ENCODE results near the gene CAPN15.

Gene CAPN15

DNA sequence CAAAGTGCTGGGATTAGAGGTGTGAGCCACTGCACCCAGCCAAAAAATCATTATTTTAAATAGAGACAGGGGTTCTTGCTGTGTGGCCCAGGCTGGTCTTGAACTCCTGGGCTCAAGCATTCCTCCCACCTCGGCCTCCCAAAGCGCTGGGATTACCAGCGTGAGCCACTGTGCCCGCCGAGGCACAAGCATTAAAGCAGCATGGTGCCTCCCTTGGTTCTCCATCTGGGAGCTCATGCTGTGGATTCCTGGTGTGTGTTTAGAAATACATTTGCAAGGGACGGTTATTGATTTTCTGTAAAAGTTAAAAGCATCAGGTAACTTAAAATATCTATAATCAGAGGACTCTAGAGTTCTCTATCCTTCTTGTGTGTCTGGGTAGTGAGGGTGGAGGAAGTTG, 14.7 kb upstream of the CAPN15 start:
- Histone ChIP-seq H3K27me3 (ENCODE audit: control insufficient read depth, insufficient read depth, low read length) (no peaks in the 10 kb centered on the region), H3K4me1 (ENCODE audit: control insufficient read depth, insufficient read depth, low read length) (no peaks in the 10 kb centered on the region), H3K9ac (ENCODE audit: low read length) (no peak overlapping the region), H3K27ac (ENCODE audit: low read depth, low read length) (no peak overlapping the region), H3K4me3 (ENCODE audit: low read length) (no peak overlapping the region), H3K36me3 (ENCODE audit: control insufficient read depth, insufficient read depth, low read length) (no peaks in the 10 kb centered on the region)

DNA sequence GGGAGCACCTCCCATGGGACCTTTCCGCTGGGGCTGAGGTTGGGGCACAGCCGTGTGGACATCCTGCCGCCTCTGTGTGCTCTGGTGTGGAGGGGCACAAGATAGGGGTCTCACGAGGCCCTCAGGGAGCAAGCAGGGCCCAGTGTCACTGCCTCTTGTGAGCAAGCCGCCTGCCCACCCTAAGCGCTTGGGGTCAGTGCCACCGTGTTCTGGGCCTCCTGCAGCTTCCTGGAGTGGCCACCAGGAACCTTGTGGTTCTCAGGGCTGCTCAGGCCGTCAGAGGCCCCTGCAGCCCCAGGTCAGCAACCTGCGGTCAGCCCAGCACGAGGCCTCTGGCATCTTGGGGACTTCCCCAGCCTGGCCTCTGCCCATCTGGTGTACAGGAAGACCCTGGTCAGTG, 13.6 kb upstream of the CAPN15 start:
- Histone ChIP-seq H3K9ac (ENCODE audit: low read length) (no peak overlapping the region), H3K36me3 (ENCODE audit: control insufficient read depth, insufficient read depth, low read length) (no peaks in the 10 kb centered on the region), H3K4me3 (ENCODE audit: low read length) (no peak overlapping the region), H3K4me1 (ENCODE audit: control insufficient read depth, insufficient read depth, low read length) (no peaks in the 10 kb centered on the region), H3K27ac (ENCODE audit: low read depth, low read length) (no peak overlapping the region), H3K27me3 (ENCODE audit: control insufficient read depth, insufficient read depth, low read length) (no peaks in the 10 kb centered on the region)

DNA sequence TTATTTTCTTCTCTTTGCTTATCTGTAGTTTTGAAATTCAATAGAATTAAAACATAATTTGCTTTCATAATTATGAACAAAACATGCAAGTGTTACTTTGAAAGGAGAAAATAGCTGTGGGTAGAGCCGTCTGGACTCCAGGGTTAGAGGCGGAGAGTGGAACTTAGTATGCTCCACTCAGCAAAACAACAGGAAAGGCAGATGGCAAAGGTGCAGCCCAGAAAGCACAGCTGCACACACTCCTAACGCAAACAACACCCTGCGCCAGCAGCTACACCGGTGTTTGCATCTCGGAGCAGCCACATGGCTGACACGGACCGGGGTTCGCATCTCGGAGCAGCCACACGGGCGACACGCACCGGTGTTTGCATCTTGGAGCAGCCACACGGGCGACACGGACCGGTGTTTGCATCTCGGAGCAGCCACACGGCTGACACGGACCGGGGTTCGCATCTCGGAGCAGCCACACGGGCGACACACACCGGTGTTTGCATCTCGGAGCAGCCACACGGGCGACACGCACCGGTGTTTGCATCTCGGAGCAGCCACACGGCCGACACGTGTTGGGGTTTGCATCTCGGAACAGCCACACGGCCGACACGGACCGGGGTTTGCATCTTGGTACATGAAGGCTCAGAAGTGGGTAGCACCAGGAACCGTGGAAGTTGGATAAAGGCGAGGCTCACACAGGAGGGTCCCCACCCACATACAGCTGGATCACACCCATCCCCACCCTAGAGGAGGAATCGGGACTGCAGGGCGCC, 12.2 kb upstream of the CAPN15 start:
- Histone ChIP-seq H3K9ac (ENCODE audit: low read length) (no peak overlapping the region), H3K36me3 (ENCODE audit: control insufficient read depth, insufficient read depth, low read length) (peaks cover 7% of the 10 kb centered on the region)

DNA sequence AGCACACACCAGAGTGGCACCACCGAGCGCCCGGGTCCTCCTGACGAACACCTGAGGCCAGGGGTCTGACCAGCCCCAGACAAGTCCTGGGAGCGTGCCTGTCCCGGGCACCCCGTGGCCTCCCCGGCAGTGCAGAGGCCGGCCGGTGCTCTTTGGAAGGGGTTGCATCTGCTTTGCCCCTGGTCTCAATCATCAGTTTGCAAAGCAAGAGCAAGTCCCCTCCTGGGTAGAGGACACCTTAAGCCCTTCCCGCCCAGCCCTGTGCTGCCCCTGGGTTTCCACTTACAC, 11.6 kb upstream of the CAPN15 start:
- Histone ChIP-seq H3K9ac (ENCODE audit: low read length) (no peak overlapping the region), H3K27ac (ENCODE audit: low read depth, low read length) (no peak overlapping the region), H3K4me3 (ENCODE audit: low read length) (no peak overlapping the region), H3K27me3 (ENCODE audit: control insufficient read depth, insufficient read depth, low read length) (no peaks in the 10 kb centered on the region), H3K4me1 (ENCODE audit: control insufficient read depth, insufficient read depth, low read length) (no peaks in the 10 kb centered on the region), H3K36me3 (ENCODE audit: control insufficient read depth, insufficient read depth, low read length) (peaks cover 11% of the 10 kb centered on the region)

More for the DNA sequence above, 12.2 kb upstream of the CAPN15 start:
- Histone ChIP-seq H3K4me1 (ENCODE audit: control insufficient read depth, insufficient read depth, low read length) (no peaks in the 10 kb centered on the region), H3K27me3 (ENCODE audit: control insufficient read depth, insufficient read depth, low read length) (no peaks in the 10 kb centered on the region), H3K27ac (ENCODE audit: low read depth, low read length) (no peak overlapping the region), H3K4me3 (ENCODE audit: low read length) (no peak overlapping the region)

DNA sequence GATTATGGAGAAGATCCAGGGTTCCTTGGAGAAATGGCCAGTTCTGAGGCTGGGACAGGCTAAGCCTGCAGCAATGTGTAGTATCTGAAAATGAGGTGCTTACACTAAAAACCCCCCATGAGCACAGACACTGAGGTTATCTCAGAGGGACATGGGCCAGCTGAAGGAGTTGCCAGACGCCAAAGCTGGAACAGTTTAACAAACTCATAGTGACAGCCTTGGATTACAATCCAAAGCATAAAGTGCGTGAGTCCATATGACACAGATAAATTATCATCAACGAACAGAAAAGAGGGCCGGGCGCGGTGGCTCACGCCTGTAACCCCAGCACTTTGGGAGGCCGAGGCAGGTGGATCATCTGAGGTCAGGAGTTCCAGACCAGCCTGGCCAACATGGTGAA, 11.2 kb upstream of the CAPN15 start:
- Histone ChIP-seq H3K27ac (ENCODE audit: low read depth, low read length) (no peak overlapping the region), H3K36me3 (ENCODE audit: control insufficient read depth, insufficient read depth, low read length) (peaks cover 11% of the 10 kb centered on the region), H3K9ac (ENCODE audit: low read length) (no peak overlapping the region), H3K4me1 (ENCODE audit: control insufficient read depth, insufficient read depth, low read length) (no peaks in the 10 kb centered on the region), H3K27me3 (ENCODE audit: control insufficient read depth, insufficient read depth, low read length) (no peaks in the 10 kb centered on the region), H3K4me3 (ENCODE audit: low read length) (no peak overlapping the region)

DNA sequence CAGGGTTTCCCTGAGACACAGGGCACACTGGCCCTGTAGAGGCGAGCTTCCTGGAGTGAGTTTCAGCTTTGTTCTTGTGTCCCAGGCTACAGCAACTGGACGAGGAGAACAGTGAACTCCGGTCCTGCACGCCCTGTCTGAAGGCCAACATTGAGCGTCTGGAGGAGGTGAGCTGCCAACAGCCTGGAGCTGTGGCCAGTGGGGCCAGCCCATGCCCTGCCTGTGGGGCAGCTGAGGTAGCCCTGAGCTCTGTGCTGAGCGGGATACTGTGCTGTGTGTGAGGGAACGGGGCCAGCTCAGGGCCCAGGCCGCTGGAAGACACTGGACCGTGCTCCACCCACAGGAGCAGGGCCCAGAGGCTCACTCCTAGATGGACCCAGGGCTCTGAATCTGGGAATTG, 8.7 kb upstream of the CAPN15 start:
- Histone ChIP-seq H3K4me3 (ENCODE audit: low read length) (no peak overlapping the region), H3K4me1 (ENCODE audit: control insufficient read depth, insufficient read depth, low read length) (no peaks in the 10 kb centered on the region), H3K27me3 (ENCODE audit: control insufficient read depth, insufficient read depth, low read length) (no peaks in the 10 kb centered on the region), H3K36me3 (ENCODE audit: control insufficient read depth, insufficient read depth, low read length) (peaks cover 11% of the 10 kb centered on the region), H3K27ac (ENCODE audit: low read depth, low read length) (no peak overlapping the region), H3K9ac (ENCODE audit: low read length) (no peak overlapping the region)

DNA sequence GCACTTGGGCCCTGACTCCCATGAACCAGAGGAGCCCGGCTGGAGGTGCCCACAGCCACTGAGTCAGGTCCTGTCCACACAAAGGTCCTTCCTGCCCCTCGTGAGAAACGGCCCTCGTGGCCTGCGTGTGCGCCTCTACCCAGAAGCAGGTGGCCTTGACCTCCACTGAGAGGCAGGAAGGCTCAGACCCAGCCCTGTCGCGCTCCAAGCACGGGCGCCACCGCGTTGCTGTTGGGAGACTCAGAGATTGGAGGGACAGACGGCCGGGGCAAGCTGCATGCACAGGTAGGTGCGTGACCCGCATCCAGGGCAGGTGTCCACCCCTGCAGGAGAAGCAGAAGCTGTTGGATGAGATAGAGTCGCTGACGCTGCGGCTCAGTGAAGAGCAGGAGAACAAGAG, 8.1 kb upstream of the CAPN15 start:
- no peaks in the 10 kb centered on the region for H3K4me1 ChIP-seq (ENCODE audit: control insufficient read depth, insufficient read depth, low read length)

DNA sequence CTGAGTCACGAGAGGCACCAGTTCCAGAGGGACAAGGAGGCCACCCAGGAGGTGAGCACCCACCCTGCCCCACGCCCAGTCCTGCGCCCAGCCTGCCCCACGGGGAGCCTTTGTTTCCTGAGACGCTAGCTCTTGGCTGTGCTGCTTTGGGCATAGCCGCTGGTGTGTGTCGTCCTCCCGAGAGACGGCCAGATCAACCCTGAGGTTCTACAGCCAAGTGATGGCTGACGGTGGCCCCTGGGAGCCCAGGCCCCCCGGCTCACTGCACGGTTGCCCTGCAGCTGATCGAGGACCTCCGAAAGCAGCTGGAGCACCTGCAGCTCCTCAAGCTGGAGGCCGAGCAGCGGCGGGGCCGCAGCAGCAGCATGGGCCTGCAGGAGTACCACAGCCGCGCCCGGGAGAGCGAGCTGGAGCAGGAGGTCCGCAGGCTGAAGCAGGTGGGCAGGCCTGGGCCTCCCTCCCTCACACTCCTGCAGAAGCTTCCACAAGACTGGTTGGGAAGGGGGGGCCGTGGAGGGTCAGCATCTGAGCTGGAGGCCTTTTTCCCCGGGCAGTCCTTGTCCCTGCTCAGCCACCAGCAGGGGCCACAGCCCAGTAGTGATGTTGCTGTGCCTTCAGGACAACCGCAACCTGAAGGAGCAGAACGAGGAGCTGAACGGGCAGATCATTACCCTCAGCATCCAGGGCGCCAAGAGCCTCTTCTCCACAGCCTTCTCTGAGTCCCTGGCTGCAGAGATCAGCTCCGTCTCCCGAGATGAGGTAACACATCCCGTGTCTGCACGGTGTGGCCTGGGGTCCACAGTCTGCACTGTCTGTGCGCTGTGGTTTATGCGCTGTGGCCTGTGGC, 7.4 kb upstream of the CAPN15 start:
- Histone ChIP-seq H3K27me3 (ENCODE audit: control insufficient read depth, insufficient read depth, low read length) (no peaks in the 10 kb centered on the region), H3K36me3 (ENCODE audit: control insufficient read depth, insufficient read depth, low read length) (peaks cover 11% of the 10 kb centered on the region), H3K9ac (ENCODE audit: low read length) (no peak overlapping the region)

More for the DNA sequence above, 8.1 kb upstream of the CAPN15 start:
- Histone ChIP-seq H3K4me3 (ENCODE audit: low read length) (no peak overlapping the region), H3K9ac (ENCODE audit: low read length) (no peak overlapping the region), H3K27me3 (ENCODE audit: control insufficient read depth, insufficient read depth, low read length) (no peaks in the 10 kb centered on the region), H3K27ac (ENCODE audit: low read depth, low read length) (no peak overlapping the region), H3K36me3 (ENCODE audit: control insufficient read depth, insufficient read depth, low read length) (peaks cover 11% of the 10 kb centered on the region)

DNA sequence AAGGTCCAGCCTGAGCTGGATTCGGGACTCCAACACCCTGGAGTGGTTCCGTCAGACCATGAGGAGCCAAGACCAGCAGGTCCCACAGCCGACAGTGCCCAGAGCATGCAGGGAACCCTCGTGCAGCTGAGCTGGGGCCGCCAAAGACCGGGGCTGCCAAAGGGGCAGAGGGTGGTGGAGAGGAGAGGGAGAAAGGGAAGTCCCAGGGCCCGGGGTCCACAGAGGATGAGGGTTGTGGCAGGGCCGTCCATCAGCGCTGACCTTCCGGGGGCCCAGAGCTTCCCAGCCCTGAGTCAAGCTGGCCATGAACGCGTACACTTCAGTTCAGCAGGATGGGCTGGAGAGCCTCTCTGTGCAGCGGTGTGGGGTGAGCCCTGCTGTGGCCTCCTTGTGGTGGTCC, 6.7 kb upstream of the CAPN15 start:
- no peaks in the 10 kb centered on the region for H3K27me3 ChIP-seq (ENCODE audit: control insufficient read depth, insufficient read depth, low read length)
- H3K4me3 ChIP-seq (ENCODE audit: low read length), result no peak overlapping the region
- no peak overlapping the region for H3K9ac ChIP-seq (ENCODE audit: low read length)
- peaks cover 1% of the 10 kb centered on the region for H3K4me1 ChIP-seq (ENCODE audit: control insufficient read depth, insufficient read depth, low read length)
- H3K36me3 ChIP-seq (ENCODE audit: control insufficient read depth, insufficient read depth, low read length), result peaks cover 11% of the 10 kb centered on the region
- H3K27ac ChIP-seq (ENCODE audit: low read depth, low read length), result no peak overlapping the region

More for the DNA sequence above, 7.4 kb upstream of the CAPN15 start:
- no peak overlapping the region for H3K27ac ChIP-seq (ENCODE audit: low read depth, low read length)
- no peak overlapping the region for H3K4me3 ChIP-seq (ENCODE audit: low read length)
- no peaks in the 10 kb centered on the region for H3K4me1 ChIP-seq (ENCODE audit: control insufficient read depth, insufficient read depth, low read length)

DNA sequence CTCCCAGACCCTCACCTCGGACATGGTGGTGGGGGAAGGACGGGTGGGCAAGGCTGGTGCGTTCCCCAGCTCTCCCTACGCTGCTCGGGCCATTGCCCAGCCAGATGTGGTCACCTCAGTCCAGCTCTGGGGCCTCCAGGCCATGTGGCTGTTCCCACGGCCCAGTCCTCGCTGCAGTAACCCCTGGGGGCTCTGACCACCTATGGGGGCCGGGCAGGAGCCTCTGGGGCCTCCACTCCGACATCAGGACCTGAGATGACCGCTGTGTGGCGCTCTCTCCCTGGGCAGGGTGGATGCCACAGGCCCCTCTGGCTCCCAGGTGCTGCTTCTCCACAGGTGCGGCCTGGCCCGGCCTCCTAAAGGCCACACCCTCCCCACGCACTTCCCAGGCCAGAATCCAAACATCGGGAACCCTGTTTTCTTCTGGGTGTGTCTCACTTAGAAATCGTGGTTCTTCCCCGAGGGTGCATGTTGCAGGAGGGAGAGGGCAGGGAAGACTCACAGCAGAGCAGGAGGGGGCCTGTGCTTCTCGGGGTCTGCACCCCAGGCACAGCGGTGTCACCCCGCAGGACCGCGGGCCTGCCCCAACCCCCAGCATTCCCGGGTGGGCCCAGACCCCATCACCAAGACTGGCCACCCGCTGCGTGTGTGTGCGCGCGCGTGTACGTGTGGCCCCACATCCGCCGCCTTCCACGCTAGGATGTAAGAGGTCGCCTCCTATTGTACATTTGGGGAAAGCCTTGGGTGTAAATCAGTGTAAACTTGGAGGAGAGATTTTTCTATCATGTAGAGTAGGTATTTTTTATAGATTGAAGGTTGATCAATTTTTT, 5.9 kb upstream of the CAPN15 start:
- H3K4me1 ChIP-seq (ENCODE audit: control insufficient read depth, insufficient read depth, low read length), result peaks cover 8% of the 10 kb centered on the region
- H3K9ac ChIP-seq (ENCODE audit: low read length), result no peak overlapping the region
- H3K36me3 ChIP-seq (ENCODE audit: control insufficient read depth, insufficient read depth, low read length), result peaks cover 11% of the 10 kb centered on the region
- H3K4me3 ChIP-seq (ENCODE audit: low read length), result no peak overlapping the region
- H3K27me3 ChIP-seq (ENCODE audit: control insufficient read depth, insufficient read depth, low read length), result no peaks in the 10 kb centered on the region
- H3K27ac ChIP-seq (ENCODE audit: low read depth, low read length), result no peak overlapping the region

DNA sequence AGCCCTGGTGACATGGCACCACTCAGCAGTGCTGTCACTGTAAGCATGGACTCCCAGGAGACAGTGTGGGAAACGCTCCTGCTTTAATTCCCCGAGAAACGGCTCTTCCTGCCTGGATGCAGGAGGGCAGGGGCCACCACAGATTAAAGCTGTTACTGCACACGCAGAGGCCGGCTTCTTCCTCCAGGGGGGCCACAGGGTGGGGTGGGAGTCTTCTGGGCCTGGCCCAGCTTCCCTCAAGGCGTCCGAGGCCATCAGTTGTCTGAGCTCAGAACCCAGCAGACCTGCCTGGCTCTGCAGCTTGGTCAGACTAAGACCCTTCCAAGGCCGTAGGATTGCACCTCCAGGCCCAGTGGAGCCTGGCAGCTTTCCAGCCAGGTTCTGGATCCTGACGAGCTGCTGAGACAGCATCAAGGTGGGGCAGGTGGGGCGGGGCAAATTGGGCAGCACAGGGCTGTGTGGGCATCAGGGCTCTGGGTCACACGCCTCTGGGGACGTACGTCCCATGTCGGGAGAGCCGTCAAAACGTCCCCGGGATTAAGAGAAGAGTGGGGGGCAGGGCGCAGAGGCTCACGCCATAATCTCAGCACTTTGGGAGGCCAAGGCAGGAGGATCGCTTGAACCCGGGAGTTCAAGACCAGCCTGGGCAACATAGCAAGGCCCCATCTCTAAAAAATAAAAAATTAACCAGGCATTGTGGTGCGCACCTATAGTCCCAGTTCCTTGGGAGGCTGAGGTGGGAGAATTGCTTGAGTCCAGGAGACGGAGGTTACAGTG, 5.0 kb upstream of the CAPN15 start:
- peaks cover 11% of the 10 kb centered on the region for H3K36me3 ChIP-seq (ENCODE audit: control insufficient read depth, insufficient read depth, low read length)
- H3K9ac ChIP-seq (ENCODE audit: low read length), result no peak overlapping the region
- H3K4me3 ChIP-seq (ENCODE audit: low read length), result no peak overlapping the region
- H3K27me3 ChIP-seq (ENCODE audit: control insufficient read depth, insufficient read depth, low read length), result no peaks in the 10 kb centered on the region
- H3K4me1 ChIP-seq (ENCODE audit: control insufficient read depth, insufficient read depth, low read length), result peaks cover 8% of the 10 kb centered on the region
- no peak overlapping the region for H3K27ac ChIP-seq (ENCODE audit: low read depth, low read length)

Measured in rectal smooth muscle tissue (tissue), 1 donor.